Activated CD4-positive, alpha-beta T cell treated with anti-CD3 and anti-CD28 coated beads for 36 hours (primary cell): ENCODE measurements around the gene C9orf78. TPM values are rescaled to one million over a fixed set of nuclear protein-coding genes. Genes with fewer than 3 reads are reported as not detected.

Experiments used
- ATAC-seq: fragments of 200-7000 bp; cut with Tn5 transposase; one replicate; pipeline ENCODE4 v1.10.0; 2021; ENCODE audit warnings: mild to moderate bottlenecking, moderate library complexity
- CTCF ChIA-PET: fragments of 350-600 bp; sonication (Branson Sonifier 250); formaldehyde crosslinking; loops from one replicate; lab custom pipeline; 2021; ENCODE audit warnings: antibody characterized with exemption; lab: Charles Lee
- POLR2A ChIA-PET: fragments of 350-600 bp; sonication (Branson Sonifier 250); formaldehyde crosslinking; loops from one replicate; lab custom pipeline; 2021; ENCODE audit warnings: antibody characterized with exemption, inconsistent platforms; lab: Charles Lee
- DNase-seq: peaks from one replicate; pipeline ENCODE4 v3.0.0-alpha.2; 2020
- H3K27ac Mint-ChIP-seq: one replicate; pipeline ENCODE4 v1.8.0; 2021; ENCODE audit warnings: mixed read lengths
- H3K27me3 Mint-ChIP-seq: one replicate; pipeline ENCODE4 v1.8.0; 2021; ENCODE audit warnings: mixed read lengths
- H3K36me3 Mint-ChIP-seq: one replicate; pipeline ENCODE4 v1.8.0; 2021; ENCODE audit warnings: low read depth, mixed read lengths
- H3K4me1 Mint-ChIP-seq: one replicate; pipeline ENCODE4 v1.8.0; 2021; ENCODE audit warnings: mixed read lengths
- H3K4me3 Mint-ChIP-seq: one replicate; pipeline ENCODE4 v1.8.0; 2021; ENCODE audit warnings: mild to moderate bottlenecking, moderate library complexity, mixed read lengths
- H3K9me3 Mint-ChIP-seq: one replicate; pipeline ENCODE4 v1.8.0; 2021; ENCODE audit warnings: low read depth, mixed read lengths
- intact Hi-C, 2 experiments: fragments of 100-400 bp; cut with DNase I in 1 of 2; cut with micrococcal nuclease in 1 of 2; formaldehyde crosslinking; loops; one replicate each; pipeline versions ENCODE4 v1.14.2 to v1.15.1; 2022 to 2024; cut with DNase I, micrococcal nuclease
- total RNA-seq, 2 experiments: library from RNA; stranded (reverse); gene quantifications; one replicate each; pipeline ENCODE4 v1.2.3, GENCODE V29; 2021

Gene C9orf78, protein sequence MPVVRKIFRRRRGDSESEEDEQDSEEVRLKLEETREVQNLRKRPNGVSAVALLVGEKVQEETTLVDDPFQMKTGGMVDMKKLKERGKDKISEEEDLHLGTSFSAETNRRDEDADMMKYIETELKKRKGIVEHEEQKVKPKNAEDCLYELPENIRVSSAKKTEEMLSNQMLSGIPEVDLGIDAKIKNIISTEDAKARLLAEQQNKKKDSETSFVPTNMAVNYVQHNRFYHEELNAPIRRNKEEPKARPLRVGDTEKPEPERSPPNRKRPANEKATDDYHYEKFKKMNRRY
- total RNA-seq, result 10 to 100 TPM; 42.8 to 59.8 TPM

- no peaks in the 10 kb centered on the region for H3K9me3 Mint-ChIP-seq
- peak within 1 kb of the TSS; percentile 96 for H3K27ac Mint-ChIP-seq
- POLR2A ChIA-PET, result interaction anchor here (0.6 to 1.5 kb wide), 3 partner anchors 29 to 54 kb away, joined by 3 to 4 read pairs (median 3); no protein-coding TSS in a partner anchor
- CTCF ChIA-PET, result interaction anchor here (0.6 kb wide), 1 partner anchor 597 kb away, joined by 3 read pairs; no protein-coding TSS in a partner anchor
- peaks cover 37% of the 10 kb centered on the region for H3K36me3 Mint-ChIP-seq
- DNase-seq, result peak; percentile 99
- peak; percentile 87 for ATAC-seq
- H3K27me3 Mint-ChIP-seq, result no peaks in the 10 kb centered on the region
- intact Hi-C loops, result loop anchor here (1.0 to 10.0 kb wide), 10 partner anchors 11 to 510 kb away; partner anchors contain the start of genes TOR1A (in 2 of the 2), ASB6 (in 1 of the 2), FNBP1 (in 1 of the 2) and TOR1B (in 1 of the 2)
- H3K4me3 Mint-ChIP-seq, result peak within 1 kb of the TSS; percentile 96
- peaks cover 56% of the 10 kb centered on the region for H3K4me1 Mint-ChIP-seq
Observed at GRCh38 chr9:129835128-129835859, at the start of gene C9orf78, which contains the start of gene USP20. Gene C9orf78, minus strand, starts transcription at chr9:129835275. Its CDS starts 54 bp downstream, at chr9:129835221. Gene USP20, plus strand, starts transcription at chr9:129835458. Its CDS starts 17,098 bp downstream, at chr9:129852556.

DNA sequence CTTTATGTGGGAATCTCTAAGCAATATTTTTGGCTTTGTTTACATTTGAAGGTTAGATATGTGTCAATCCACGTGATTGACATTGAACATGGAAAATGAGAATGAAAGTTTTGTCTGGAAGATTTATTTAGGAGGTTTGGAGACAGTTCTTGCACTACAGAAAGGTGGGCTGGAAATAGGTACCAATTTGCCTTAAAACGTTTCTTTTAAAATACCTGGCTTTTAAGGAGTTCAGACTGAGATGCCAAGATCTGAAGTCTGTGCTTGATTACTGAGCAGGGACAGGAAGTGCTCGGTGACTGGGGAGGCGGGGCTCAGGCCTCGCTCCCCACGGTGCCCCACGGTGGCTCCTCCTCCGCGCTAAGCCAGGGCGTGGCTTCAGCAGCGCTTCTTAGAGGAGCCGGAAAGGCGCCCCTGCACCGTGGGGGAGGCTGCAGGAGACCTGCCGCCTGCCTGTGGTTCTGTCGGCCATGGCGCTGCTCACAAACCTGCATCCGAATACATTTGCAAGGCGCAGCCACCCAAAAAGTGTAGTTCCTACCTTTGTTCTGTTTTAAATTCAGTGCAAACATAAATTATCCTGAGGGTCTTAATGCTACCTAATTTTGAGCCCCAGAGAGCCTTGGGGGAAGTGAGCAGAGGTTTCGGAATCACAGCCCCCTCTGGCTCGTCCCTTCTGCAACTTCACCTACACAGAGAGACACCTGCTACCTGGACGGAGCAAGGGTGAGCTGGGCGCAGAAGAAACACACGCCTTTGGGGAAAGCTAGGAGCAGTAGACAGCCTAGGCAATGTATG lies 49.3 kb upstream of the C9orf78 start:
- H3K27ac Mint-ChIP-seq, result peak overlapping the region; percentile 99
- intact Hi-C loops, result loop anchor here (1.0 to 10.0 kb wide), 18 partner anchors 15 to 1780 kb away; partner anchors contain the start of genes C9orf78 (in 2 of the 2), USP20 (in 2 of the 2), FNBP1 (in 1 of the 2) and GPR107 (in 1 of the 2)
- POLR2A ChIA-PET, result interaction anchor here (1.2 to 1.5 kb wide), 2 partner anchors 46 to 169 kb away, joined by 4 to 6 read pairs; partner anchors contain the start of gene GPR107

DNA sequence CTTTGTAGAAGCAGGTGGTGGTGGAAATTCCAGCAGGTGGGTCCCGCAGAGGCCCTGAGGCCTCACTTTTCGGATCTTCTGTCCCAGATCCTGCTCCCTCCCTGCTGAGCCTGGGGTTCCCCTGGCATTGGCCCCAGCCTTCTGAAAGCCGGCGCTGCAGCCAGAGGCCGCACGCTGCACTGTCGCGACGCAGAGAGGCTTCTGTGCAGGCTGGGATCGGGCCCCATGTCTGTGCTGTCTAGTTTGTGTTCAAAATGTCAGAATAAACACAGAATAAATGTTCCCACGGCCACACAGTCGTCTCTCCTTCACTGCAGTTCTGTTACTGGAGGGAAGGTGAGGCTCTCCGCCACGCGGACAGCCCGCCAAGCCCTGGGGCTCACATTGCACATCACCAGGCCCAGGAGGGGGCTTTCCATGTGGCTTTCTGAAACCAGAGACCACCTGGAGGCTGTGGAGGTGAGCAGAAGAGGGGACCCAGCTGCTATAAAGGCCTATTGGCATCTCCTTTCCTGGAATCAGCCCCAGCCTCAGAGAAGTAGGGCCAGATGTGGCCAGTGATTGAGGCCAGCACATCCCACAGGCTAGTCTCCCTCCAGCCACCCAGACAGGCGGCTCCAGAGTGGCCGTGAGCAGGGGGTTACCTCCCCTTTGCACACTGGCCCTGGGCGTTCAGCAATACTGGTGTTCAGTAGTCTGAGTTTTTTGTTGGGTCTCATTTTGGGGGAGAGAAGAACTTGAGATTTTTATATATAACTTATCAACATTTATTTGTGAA lies 46.7 kb upstream of the C9orf78 start:
- Mint-ChIP-seq H3K9me3 (no peaks in the 10 kb centered on the region), H3K36me3 (peaks cover 25% of the 10 kb centered on the region), H3K4me1 (peaks cover 17% of the 10 kb centered on the region), H3K27ac (no peak overlapping the region), H3K27me3 (no peaks in the 10 kb centered on the region), H3K4me3 (no peak overlapping the region)
- ChIA-PET CTCF (no interaction called here), POLR2A (no interaction called here)
- intact Hi-C loops, result loop anchor here (10.0 kb wide), 2 partner anchors 353 to 1783 kb away; no protein-coding TSS in a partner anchor
- no peak for ATAC-seq
- no peak for DNase-seq

More for the DNA sequence above, 49.3 kb upstream of the C9orf78 start:
- peaks cover 36% of the 10 kb centered on the region for H3K36me3 Mint-ChIP-seq
- H3K27me3 Mint-ChIP-seq, result no peaks in the 10 kb centered on the region
- peaks cover 41% of the 10 kb centered on the region for H3K4me1 Mint-ChIP-seq
- ATAC-seq (peak; percentile 55), DNase-seq (peak; percentile 98)
- peak overlapping the region; percentile 97 for H3K4me3 Mint-ChIP-seq
- CTCF ChIA-PET, result interaction anchor here (0.6 to 2.4 kb wide), 19 partner anchors 9 to 421 kb away, joined by 3 to 12 read pairs (median 5); partner anchors contain the start of gene GPR107
- H3K9me3 Mint-ChIP-seq, result no peaks in the 10 kb centered on the region

DNA sequence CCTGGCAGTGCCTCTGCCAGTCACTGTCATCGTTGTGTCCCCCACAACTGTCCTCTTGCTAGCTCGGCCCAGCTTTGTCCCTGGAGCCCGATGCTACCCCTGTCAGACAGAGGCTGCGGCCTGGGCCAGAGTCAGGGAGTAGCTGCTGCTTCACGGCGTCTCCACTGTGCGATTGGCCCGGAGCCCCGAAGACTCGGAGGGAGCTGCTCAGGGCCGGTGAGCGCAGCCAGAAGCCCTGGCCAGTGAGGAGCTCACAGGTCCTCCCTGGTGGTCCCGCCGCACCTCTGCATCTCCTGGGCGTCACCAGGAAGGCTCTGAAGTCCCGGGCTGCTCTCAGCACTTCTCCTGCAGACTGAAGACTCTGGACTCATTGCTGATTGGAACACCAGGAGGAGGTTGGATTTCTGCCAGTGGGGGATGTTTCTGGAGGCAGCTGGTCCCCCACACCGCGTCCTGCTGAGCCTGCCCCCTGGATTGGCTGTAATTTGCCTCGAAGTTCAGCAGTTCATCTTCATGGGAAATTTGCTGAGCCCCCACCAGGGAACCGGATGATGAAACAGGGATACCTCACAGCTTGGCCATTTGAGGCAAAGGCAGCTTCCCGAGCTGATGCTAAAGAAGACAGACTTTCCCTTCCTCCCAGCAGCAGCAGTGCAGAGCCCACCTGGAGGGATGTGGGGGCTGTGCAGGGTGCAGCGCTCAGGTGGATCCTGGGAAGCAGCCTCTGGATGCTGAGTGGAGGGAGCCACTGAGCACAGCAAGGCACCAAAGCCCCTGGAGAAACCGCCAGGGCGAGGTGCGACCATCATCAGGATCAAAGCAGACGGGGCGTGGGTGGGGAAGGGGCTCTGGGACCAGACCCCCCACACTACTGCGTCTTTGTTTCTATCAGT lies 45.8 kb upstream of the C9orf78 start:
- DNase-seq, result no peak
- intact Hi-C loops, result loop anchor here (10.0 kb wide), 2 partner anchors 354 to 1784 kb away; no protein-coding TSS in a partner anchor
- Mint-ChIP-seq H3K4me3 (no peak overlapping the region), H3K27me3 (no peaks in the 10 kb centered on the region), H3K27ac (no peak overlapping the region), H3K36me3 (peaks cover 26% of the 10 kb centered on the region), H3K4me1 (peaks cover 12% of the 10 kb centered on the region), H3K9me3 (no peaks in the 10 kb centered on the region)
- POLR2A ChIA-PET, result no interaction called here
- no peak for ATAC-seq
- CTCF ChIA-PET, result interaction anchor here (0.7 kb wide), 1 partner anchor 1752 kb away, joined by 3 read pairs; no protein-coding TSS in a partner anchor

- ChIA-PET CTCF (interaction anchor here (0.7 kb wide), 1 partner anchor 1751 kb away, joined by 3 read pairs; no protein-coding TSS in a partner anchor), POLR2A (no interaction called here)
- ATAC-seq (no peak), DNase-seq (no peak)
- Mint-ChIP-seq H3K27me3 (no peaks in the 10 kb centered on the region), H3K36me3 (peaks cover 24% of the 10 kb centered on the region), H3K27ac (no peak overlapping the region), H3K4me3 (no peak overlapping the region), H3K4me1 (peaks cover 12% of the 10 kb centered on the region), H3K9me3 (no peaks in the 10 kb centered on the region)
- intact Hi-C loops, result loop anchor here (10.0 kb wide), 2 partner anchors 355 to 1785 kb away; no protein-coding TSS in a partner anchor
Observed at GRCh38 chr9:129879991-129880653, 45.0 kb upstream of the C9orf78 start.

DNA sequence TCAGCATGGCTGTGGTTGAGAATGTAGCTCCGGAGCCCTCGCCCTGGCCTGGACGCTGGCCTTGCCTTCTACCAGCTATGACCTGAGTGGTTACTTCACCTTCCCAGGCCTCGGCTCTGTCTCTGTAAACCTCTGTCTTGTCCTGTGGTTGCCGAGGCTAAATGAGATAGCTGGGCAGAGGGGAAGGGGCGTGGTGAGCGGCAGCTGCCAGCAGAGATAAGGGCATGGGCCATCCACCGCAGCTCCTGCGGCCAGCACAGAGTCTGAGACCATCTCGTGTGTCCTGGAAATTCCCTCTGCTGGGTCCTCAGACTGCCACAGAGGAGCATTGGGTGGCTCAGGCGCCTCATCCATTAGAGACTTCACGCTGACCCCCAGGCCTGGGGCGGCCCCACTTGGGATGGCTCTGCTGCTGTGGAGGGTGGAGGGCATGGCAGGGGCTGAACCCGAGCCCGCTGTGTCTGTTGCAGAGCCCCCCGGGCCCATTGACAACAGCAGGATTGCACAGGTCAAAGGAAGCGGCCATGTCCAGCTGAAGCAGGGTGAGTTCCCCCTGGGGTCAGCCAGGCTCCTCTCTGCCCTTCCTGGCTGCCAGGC lies 44.1 kb upstream of the C9orf78 start:
- ChIA-PET CTCF (no interaction called here), POLR2A (interaction anchor here (1.2 kb wide), 1 partner anchor 13 kb away, joined by 3 read pairs; no protein-coding TSS in a partner anchor)
- ATAC-seq (no peak), DNase-seq (no peak)
- H3K4me1 Mint-ChIP-seq, result peaks cover 8% of the 10 kb centered on the region
- peak overlapping the region; percentile 58 for H3K27ac Mint-ChIP-seq
- H3K36me3 Mint-ChIP-seq, result peaks cover 25% of the 10 kb centered on the region
- no peaks in the 10 kb centered on the region for H3K9me3 Mint-ChIP-seq
- no peak overlapping the region for H3K4me3 Mint-ChIP-seq
- H3K27me3 Mint-ChIP-seq, result no peaks in the 10 kb centered on the region
- intact Hi-C loops, result no loop called here

DNA sequence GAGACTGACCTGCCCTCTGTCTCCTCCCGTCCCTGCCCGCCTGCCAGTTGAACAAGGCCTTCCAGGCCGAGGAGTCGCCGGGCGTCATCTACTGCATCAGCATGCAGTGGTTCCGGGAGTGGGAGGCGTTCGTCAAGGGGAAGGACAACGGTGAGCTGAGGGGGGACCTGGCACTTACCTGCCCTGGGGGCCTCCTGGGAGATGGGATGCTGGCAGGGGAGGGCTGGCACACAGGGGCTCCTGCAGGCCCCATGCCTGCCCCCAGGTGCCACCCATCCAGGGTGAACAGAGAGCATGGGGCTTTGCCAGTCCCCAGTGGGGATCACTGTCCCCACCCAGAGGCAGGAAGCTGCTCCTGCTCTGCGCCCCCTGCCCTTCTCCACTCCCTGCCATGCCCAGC lies 43.2 kb upstream of the C9orf78 start:
- ATAC-seq (no peak), DNase-seq (no peak)
- peaks cover 29% of the 10 kb centered on the region for H3K36me3 Mint-ChIP-seq
- peak overlapping the region; percentile 42 for H3K27ac Mint-ChIP-seq
- peaks cover 1% of the 10 kb centered on the region for H3K4me1 Mint-ChIP-seq
- no peaks in the 10 kb centered on the region for H3K9me3 Mint-ChIP-seq
- intact Hi-C loops, result no loop called here
- no peaks in the 10 kb centered on the region for H3K27me3 Mint-ChIP-seq
- ChIA-PET POLR2A (interaction anchor here (1.2 kb wide), 1 partner anchor 12 kb away, joined by 3 read pairs; no protein-coding TSS in a partner anchor), CTCF (no interaction called here)
- H3K4me3 Mint-ChIP-seq, result no peak overlapping the region

DNA sequence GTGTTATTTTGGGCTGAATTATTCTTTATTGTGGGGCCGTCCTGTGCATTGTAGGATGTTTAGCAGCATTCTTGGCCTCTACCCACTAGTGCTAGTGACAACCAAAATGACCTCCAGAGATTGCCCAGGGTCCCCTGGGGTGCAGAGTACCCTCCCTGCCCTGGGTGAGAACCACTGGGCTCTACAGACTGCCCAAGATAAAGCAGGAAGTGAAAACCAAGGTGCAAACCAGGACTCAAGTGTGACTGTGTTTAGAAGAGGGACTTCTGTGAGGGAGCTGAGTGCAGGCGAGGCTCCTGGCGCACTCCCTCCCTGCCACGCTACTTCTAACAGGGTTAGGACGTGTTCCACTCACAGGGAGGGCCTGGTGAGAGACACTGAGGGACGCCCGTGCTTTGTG lies 41.7 kb upstream of the C9orf78 start:
- no peak overlapping the region for H3K4me3 Mint-ChIP-seq
- peak overlapping the region; percentile 61 for H3K27ac Mint-ChIP-seq
- H3K4me1 Mint-ChIP-seq, result peaks cover 4% of the 10 kb centered on the region
- intact Hi-C loops, result no loop called here
- DNase-seq (no peak), ATAC-seq (no peak)
- CTCF ChIA-PET, result interaction anchor here (0.9 kb wide), 1 partner anchor 224 kb away, joined by 4 read pairs; no protein-coding TSS in a partner anchor
- H3K9me3 Mint-ChIP-seq, result no peaks in the 10 kb centered on the region
- POLR2A ChIA-PET, result interaction anchor here (0.6 kb wide), 1 partner anchor 132 kb away, joined by 8 read pairs; no protein-coding TSS in a partner anchor
- H3K36me3 Mint-ChIP-seq, result peaks cover 30% of the 10 kb centered on the region
- no peaks in the 10 kb centered on the region for H3K27me3 Mint-ChIP-seq
